HG03139 (cell line): Measurements from ENCODE around the gene FBXO5.

Source experiments
- ATAC-seq: cut with Tn5 transposase; IDR thresholded peaks from one replicate; pipeline ENCODE4 v1.9.1; 2021; ENCODE audit not compliant: unreplicated experiment

The FBXO5 gene

DNA sequence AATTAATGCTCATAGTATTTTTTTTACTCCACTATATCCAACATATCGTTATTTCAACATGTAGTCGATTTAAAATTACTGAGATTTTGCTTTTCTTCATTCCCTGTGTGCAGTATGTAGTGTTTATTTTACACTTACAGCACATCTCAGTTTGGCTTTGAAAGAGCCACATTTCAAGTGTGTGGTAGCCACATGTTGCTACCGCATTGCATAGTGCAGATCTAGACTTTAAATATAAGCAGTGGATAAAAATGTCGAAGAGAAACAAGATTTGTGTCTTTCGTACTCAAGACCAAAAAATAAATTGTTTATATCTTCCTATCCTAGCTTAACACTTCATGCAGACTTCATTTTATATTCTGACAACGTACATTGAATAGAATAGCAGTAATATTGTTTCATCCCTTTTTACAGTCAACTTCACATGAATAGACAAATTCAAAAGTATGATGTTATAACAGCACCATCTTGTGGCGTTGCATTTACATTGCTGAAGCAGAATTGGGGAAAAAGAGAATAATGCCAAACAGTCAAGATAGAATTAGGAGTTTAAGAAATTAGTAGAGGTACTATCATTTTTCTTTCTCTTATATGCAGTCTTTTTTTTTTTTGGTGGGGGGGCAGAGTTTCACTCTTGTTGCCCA lies 29.9 kb downstream of the FBXO5 start:
- ATAC-seq: no peak

DNA sequence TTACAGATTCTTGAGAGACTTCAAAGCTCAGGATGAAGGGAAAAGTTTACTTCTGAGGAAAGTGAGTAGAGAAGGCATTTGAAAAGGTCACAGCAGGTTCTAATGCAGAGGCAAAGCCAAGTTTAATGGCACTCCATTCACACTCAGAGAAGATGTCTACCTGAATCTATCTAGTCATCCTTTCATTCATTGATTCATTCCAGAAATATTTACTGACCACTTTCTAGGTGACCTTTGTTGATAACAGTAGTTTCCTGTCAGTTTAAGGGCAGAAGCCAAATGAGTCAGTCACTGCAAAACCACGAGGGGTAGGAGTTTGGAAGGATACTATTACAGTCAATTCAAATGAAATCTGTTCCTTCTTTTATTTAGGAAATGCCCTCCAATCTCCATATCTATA lies 30.8 kb downstream of the FBXO5 start:
- no peak for ATAC-seq

DNA sequence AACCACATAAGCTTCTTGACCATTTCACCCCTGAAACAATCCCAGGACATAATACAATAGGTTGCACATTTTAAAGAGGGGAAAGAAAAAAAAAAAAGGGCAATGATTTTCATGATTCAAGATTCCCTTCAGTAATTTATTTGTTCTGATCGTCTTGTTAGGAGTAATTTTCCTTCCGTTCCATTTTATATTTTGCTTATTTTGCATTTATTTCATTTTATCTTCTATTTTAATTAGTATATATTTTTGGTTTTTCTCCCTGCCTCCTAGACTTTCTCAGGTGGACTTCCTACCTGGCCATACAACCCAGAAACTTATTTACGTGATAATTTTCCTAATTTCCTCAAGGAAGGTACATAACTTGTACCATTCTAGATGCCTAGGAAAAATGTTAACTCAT lies 32.6 kb downstream of the FBXO5 start:
- ATAC-seq: no peak

DNA sequence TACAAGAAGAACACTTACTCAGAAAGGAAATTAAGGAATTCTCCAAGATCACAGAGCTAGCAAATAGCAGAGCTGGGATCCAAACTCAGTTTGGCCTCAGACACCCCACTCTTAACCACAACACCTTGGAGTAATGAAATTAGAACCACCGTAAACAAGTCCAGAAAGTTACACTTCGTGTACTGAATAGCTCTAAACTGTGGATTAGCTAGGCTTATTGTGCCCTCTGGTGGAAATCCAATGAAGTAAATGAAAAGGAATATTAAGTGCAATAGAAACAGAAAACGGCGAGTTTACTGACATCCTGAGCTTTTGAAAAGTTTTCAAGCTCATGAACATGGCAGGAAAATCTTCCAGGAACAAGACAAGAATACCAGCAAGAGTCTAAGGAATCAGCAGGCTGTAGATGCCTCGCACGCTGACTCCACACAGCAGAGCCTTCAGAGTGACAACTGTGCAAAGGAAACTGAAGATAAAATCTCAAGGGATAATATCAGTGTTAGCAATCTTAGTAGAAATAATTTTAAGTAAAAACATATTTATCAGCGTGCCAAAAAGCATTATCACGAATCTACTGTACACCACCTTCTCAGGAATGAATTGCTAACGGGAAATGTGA lies 34.6 kb downstream of the FBXO5 start:
- ATAC-seq: peak; percentile 80

DNA sequence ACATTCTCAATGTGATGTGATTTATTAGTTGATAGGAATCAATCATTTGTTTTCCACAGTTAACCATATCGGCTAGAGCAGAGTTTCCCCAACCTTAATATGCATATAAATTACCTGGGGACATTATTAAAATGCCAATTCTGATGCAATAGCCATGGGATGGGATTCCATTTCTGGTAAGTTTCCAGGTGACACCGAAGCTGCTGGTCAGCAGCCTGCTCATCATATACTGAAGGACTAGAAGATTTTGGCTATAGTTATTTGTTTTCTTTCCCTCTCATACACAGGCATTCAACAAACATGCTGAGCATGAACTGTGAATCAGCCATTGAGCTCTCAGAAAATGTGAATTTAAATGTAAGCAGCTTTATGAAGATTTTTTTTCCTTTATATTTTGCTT lies 35.8 kb downstream of the FBXO5 start:
- ATAC-seq: no peak

DNA sequence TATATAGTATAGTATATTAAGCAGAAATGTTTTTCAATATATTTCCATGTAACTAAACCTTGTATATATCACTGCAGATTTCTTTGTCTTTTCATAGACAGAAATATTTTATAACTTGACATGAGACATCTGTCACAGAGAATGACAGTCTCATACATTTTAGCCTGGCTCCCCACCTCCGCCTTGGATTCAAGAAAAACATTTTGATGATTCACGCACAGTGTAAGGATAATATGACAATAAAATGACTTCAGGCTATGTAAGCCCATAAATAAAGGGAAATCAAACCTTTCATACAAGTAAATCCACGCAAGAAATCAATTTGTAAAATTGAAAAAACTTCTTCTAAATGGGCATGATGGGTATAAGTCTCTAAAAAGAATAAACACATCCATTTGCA lies 36.4 kb downstream of the FBXO5 start:
- ATAC-seq: no peak

DNA sequence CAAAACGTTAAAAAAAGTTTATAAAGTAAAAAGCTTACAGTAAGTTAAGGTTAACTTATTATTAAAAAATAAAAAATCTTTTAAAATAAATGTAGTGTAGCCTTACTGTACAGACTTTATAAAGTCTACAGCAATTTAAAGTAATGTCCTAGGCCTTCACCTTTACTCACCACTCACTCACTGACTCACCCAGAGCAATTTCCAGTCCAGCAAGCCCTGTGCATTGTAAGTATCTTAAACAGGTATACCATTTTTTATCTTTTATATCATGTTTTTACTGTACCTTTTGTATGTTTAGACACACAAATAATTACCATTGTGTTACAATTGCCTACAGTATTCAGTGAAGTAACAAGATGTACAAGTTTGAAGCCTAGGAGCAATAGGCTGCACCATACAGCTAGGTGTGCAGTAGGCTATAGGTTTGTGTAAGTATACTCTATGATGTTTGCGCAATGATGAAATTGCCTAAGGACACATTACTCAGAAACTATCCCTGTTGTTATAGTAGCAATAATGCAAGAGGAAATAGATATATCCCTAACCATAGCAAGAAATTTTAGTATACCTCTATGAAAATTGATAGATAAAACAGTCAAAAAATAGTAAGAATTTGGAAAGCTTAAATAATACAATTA lies 39.5 kb downstream of the FBXO5 start:
- ATAC-seq: no peak

DNA sequence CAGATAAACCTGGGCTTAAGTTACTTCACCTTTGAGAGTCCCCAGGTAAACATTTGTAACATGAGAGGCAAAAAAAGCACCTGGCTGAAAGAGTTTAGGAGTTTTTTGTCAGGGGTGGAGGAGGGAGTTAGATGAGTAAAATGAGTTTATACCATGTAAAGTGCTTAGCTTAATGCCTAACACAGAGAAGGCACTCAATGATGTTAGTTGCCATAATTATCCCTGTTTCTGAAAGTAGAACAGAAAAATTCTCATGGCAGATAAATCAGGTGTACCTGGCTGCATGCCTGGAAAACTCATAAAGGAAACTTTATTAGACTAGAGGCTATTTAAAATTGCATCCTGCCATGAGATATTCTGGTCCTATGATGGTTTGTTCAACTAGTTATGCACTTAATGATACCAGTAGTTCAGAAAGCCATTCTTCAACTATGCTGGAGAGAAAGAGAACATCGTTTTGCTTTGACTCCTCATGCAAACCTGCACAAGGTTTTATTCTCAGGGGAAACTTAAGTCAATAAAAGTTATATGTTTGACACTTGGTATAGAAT lies 40.4 kb downstream of the FBXO5 start:
- no peak for ATAC-seq

DNA sequence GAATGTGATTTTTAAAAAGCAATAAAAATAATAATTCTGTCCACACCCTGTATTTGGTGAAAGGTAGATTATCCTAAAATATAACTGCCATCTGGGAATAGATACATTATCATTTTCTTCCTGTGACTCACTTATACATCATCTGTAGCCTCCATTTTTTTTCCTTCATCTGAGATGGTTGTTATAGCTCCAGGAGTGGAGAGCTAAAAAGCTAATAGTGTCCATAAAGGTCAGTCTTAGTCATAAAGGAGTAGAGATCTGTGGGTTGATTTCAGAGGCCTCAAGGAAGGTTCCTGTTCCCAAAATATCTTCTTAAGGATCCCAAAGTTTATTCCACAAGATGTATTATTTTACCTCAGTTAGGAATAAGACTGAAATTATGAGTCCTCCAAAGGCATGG lies 41.1 kb downstream of the FBXO5 start:
- ATAC-seq: no peak

DNA sequence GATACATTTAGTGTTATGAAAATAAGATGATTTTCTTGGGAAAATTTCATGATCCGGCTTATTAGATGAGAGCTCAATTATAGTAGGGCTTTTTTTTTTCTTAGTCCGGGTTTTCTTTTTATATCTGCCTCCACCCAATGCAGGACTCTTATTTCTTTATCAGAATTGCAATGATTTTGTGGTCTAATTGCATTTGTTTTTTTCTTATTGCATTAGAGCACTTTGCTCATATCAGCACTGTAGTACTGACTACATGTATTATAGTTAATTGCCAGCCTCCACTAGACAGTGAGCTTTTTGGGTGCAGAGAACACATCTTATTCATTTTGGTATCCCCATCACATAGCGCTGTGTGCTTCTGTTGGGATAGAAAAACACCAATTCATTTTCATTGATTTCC lies 50.0 kb downstream of the FBXO5 start:
- no peak for ATAC-seq

DNA sequence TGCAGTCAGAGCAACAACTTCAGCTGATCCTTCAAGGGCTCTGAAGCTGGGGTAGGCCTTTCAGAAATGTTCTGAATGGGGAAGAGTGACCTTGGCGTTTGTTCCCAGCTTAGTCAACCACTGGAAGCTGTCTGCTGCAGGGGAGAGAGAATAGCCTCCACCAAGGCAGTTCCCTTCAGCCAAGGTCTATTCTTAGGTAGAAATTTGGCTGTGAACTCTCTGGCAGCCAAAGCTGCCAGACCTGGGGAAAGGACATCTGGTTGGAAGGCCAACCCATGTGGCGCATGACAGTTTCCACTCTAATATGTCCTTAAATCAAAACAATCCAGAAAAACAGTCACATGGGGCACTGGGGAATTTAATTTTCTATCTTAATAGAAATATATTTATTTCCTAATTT lies 60.1 kb downstream of the FBXO5 start:
- ATAC-seq: no peak
